ENCODE results near the gene BAZ2B. TPM values are rescaled to one million over a fixed set of nuclear protein-coding genes. Genes with fewer than 3 reads are reported as not detected.

BAZ2B gene
- total and polyA plus RNA-seq, 7 experiments from 2014 or later: 9.9 to 57.4 (median 15.3) TPM

- H3K27me3 ChIP-seq (ENCODE audit: control insufficient read depth in 2 of 2, insufficient read depth in 2 of 2, low read length in 2 of 2): no peaks in the 10 kb centered on the region
- no peak for ATAC-seq
- ChIA-PET CTCF (no interaction called here), POLR2A (no interaction called here)
- peaks cover 8 to 32% (median 26%) of the 10 kb centered on the region in 7 donors for H3K4me1 Mint-ChIP-seq
- no peaks in the 10 kb centered on the region for H3K9me3 ChIP-seq (ENCODE audit: control insufficient read depth in 2 of 3, low read length in 3 of 3)
- H3K27ac ChIP-seq (ENCODE audit: low read depth, low read length): no peak overlapping the region
- H3K4me1 ChIP-seq (ENCODE audit: control insufficient read depth in 2 of 2, insufficient read depth in 2 of 2, low read length in 2 of 2): peaks cover 0 to 7% of the 10 kb centered on the region in 2 donors
- no peak overlapping the region for H3K4me3 ChIP-seq (ENCODE audit: low read length)
- intact Hi-C loops (cut with micrococcal nuclease): loop anchor here in 1 of 2 donors (5.0 kb wide), 1 partner anchor 60 kb away; no protein-coding TSS in a partner anchor
- peak overlapping the region in 4 of 9 donors; percentile 1 to 24 (median 12) for H3K27ac Mint-ChIP-seq
- H3K4me3 Mint-ChIP-seq: peak overlapping the region in 3 of 10 donors; percentile 1 to 28 (median 4)
- peaks cover 0 to 5% (median 4%) of the 10 kb centered on the region in 5 donors for H3K36me3 Mint-ChIP-seq
- no peaks in the 10 kb centered on the region for H3K27me3 Mint-ChIP-seq
- no peaks in the 10 kb centered on the region for H3K36me3 ChIP-seq (ENCODE audit: control insufficient read depth in 2 of 3, insufficient read depth in 3 of 3, low read length in 3 of 3)
- H3K9me3 Mint-ChIP-seq: peaks cover 0 to 2% (median 0%) of the 10 kb centered on the region in 11 donors
- DNase-seq: no peak
Measured at GRCh38 chr2:159457589-159457988, 158.8 kb downstream of the BAZ2B start.

GRCh38 chr2:159456500-159457426, 159.6 kb downstream of the BAZ2B start:
- Histone ChIP-seq H3K4me3 (ENCODE audit: low read length) (no peak overlapping the region), H3K4me1 (ENCODE audit: control insufficient read depth in 2 of 2, insufficient read depth in 2 of 2, low read length in 2 of 2) (peaks cover 0 to 7% of the 10 kb centered on the region in 2 donors), H3K27ac (ENCODE audit: low read depth, low read length) (no peak overlapping the region), H3K9me3 (ENCODE audit: control insufficient read depth in 2 of 3, low read length in 3 of 3) (no peaks in the 10 kb centered on the region), H3K27me3 (ENCODE audit: control insufficient read depth in 2 of 2, insufficient read depth in 2 of 2, low read length in 2 of 2) (no peaks in the 10 kb centered on the region), H3K36me3 (ENCODE audit: control insufficient read depth in 2 of 3, insufficient read depth in 3 of 3, low read length in 3 of 3) (no peaks in the 10 kb centered on the region)
- peaks cover 0 to 2% (median 0%) of the 10 kb centered on the region in 11 donors for H3K9me3 Mint-ChIP-seq
- no peak overlapping the region for H3K27ac Mint-ChIP-seq
- DNase-seq (no peak), ATAC-seq (peak; percentile 40)
- POLR2A ChIA-PET: interaction anchor here (1.2 kb wide), 1 partner anchor 30 kb away, joined by 4 read pairs; no protein-coding TSS in a partner anchor
- H3K4me3 Mint-ChIP-seq: peak overlapping the region in 3 of 10 donors; percentile 15 to 31 (median 22)
- H3K27me3 Mint-ChIP-seq: no peaks in the 10 kb centered on the region
- CTCF ChIA-PET: no interaction called here
- peaks cover 8 to 32% (median 26%) of the 10 kb centered on the region in 7 donors for H3K4me1 Mint-ChIP-seq
- intact Hi-C loops (cut with micrococcal nuclease): loop anchor here in 1 of 2 donors (5.0 kb wide), 1 partner anchor 61 kb away; no protein-coding TSS in a partner anchor
- peaks cover 0 to 5% (median 4%) of the 10 kb centered on the region in 5 donors for H3K36me3 Mint-ChIP-seq

- CTCF ChIA-PET: no interaction called here
- Histone ChIP-seq H3K36me3 (ENCODE audit: control insufficient read depth in 2 of 3, insufficient read depth in 3 of 3, low read length in 3 of 3) (no peaks in the 10 kb centered on the region), H3K9me3 (ENCODE audit: control insufficient read depth in 2 of 3, low read length in 3 of 3) (no peaks in the 10 kb centered on the region), H3K27ac (ENCODE audit: low read depth, low read length) (no peak overlapping the region), H3K4me3 (ENCODE audit: low read length) (no peak overlapping the region), H3K4me1 (ENCODE audit: control insufficient read depth in 2 of 2, insufficient read depth in 2 of 2, low read length in 2 of 2) (peaks cover 0 to 7% of the 10 kb centered on the region in 2 donors), H3K27me3 (ENCODE audit: control insufficient read depth in 2 of 2, insufficient read depth in 2 of 2, low read length in 2 of 2) (no peaks in the 10 kb centered on the region)
- intact Hi-C loops (cut with micrococcal nuclease): loop anchor here in 1 of 2 donors (5.0 kb wide), 1 partner anchor 62 kb away; no protein-coding TSS in a partner anchor
- Mint-ChIP-seq H3K27me3 (no peaks in the 10 kb centered on the region), H3K4me3 (no peak overlapping the region), H3K36me3 (peaks cover 0 to 5% (median 4%) of the 10 kb centered on the region in 5 donors), H3K9me3 (peaks cover 0 to 2% (median 0%) of the 10 kb centered on the region in 11 donors), H3K27ac (no peak overlapping the region), H3K4me1 (peaks cover 8 to 32% (median 26%) of the 10 kb centered on the region in 7 donors)
- no peak for DNase-seq
- POLR2A ChIA-PET: interaction anchor here (1.2 kb wide), 1 partner anchor 28 kb away, joined by 4 read pairs; no protein-coding TSS in a partner anchor
- no peak for ATAC-seq
Measured at GRCh38 chr2:159455330-159455918, 160.9 kb downstream of the BAZ2B start.

- no peaks in the 10 kb centered on the region for H3K36me3 ChIP-seq (ENCODE audit: control insufficient read depth in 2 of 3, insufficient read depth in 3 of 3, low read length in 3 of 3)
- Mint-ChIP-seq H3K4me3 (no peak overlapping the region), H3K27ac (no peak overlapping the region), H3K27me3 (no peaks in the 10 kb centered on the region), H3K9me3 (peaks cover 0 to 2% (median 0%) of the 10 kb centered on the region in 11 donors), H3K36me3 (peaks cover 0 to 8% (median 4%) of the 10 kb centered on the region in 5 donors), H3K4me1 (peaks cover 8 to 32% (median 26%) of the 10 kb centered on the region in 7 donors)
- no peak overlapping the region for H3K4me3 ChIP-seq (ENCODE audit: low read length)
- H3K9me3 ChIP-seq (ENCODE audit: control insufficient read depth in 2 of 3, low read length in 3 of 3): no peaks in the 10 kb centered on the region
- no peak for DNase-seq
- H3K27ac ChIP-seq (ENCODE audit: low read depth, low read length): no peak overlapping the region
- no peaks in the 10 kb centered on the region for H3K27me3 ChIP-seq (ENCODE audit: control insufficient read depth in 2 of 2, insufficient read depth in 2 of 2, low read length in 2 of 2)
- CTCF ChIA-PET: no interaction called here
- no peak for ATAC-seq
- H3K4me1 ChIP-seq (ENCODE audit: control insufficient read depth in 2 of 2, insufficient read depth in 2 of 2, low read length in 2 of 2): peaks cover 0 to 7% of the 10 kb centered on the region in 2 donors
- POLR2A ChIA-PET: no interaction called here
- intact Hi-C loops (cut with micrococcal nuclease): no loop called here
Measured at GRCh38 chr2:159454185-159454584, 162.2 kb downstream of the BAZ2B start.

GRCh38 chr2:159450180-159450579, 166.2 kb downstream of the BAZ2B start:
- Histone ChIP-seq H3K4me1 (ENCODE audit: control insufficient read depth in 2 of 2, insufficient read depth in 2 of 2, low read length in 2 of 2) (no peaks in the 10 kb centered on the region), H3K36me3 (ENCODE audit: control insufficient read depth in 2 of 3, insufficient read depth in 3 of 3, low read length in 3 of 3) (peaks cover 0 to 8% (median 0%) of the 10 kb centered on the region in 3 experiments), H3K27me3 (ENCODE audit: control insufficient read depth in 2 of 2, insufficient read depth in 2 of 2, low read length in 2 of 2) (no peaks in the 10 kb centered on the region), H3K4me3 (ENCODE audit: low read length) (no peak overlapping the region), H3K9me3 (ENCODE audit: control insufficient read depth in 2 of 3, low read length in 3 of 3) (no peaks in the 10 kb centered on the region), H3K27ac (ENCODE audit: low read depth, low read length) (no peak overlapping the region)
- H3K9me3 Mint-ChIP-seq: peaks cover 0 to 14% (median 1%) of the 10 kb centered on the region in 11 donors
- ChIA-PET POLR2A (interaction anchor here (0.6 kb wide), 1 partner anchor 249 kb away, joined by 3 read pairs; no protein-coding TSS in a partner anchor), CTCF (no interaction called here)
- H3K27ac Mint-ChIP-seq: no peak overlapping the region
- peaks cover 0 to 4% (median under 1%) of the 10 kb centered on the region in 7 donors for H3K4me1 Mint-ChIP-seq
- no peaks in the 10 kb centered on the region for H3K27me3 Mint-ChIP-seq
- H3K4me3 Mint-ChIP-seq: no peak overlapping the region
- intact Hi-C loops (cut with micrococcal nuclease): no loop called here
- DNase-seq: no peak
- ATAC-seq: no peak
- H3K36me3 Mint-ChIP-seq: peaks cover 1 to 41% (median 34%) of the 10 kb centered on the region in 5 donors

GRCh38 chr2:159449504-159450124, 166.7 kb downstream of the BAZ2B start:
- H3K4me3 ChIP-seq (ENCODE audit: low read length): no peak overlapping the region
- peaks cover 0 to 13% (median 0%) of the 10 kb centered on the region in 3 experiments for H3K36me3 ChIP-seq (ENCODE audit: control insufficient read depth in 2 of 3, insufficient read depth in 3 of 3, low read length in 3 of 3)
- H3K9me3 ChIP-seq (ENCODE audit: control insufficient read depth in 2 of 3, low read length in 3 of 3): no peaks in the 10 kb centered on the region
- Mint-ChIP-seq H3K36me3 (peaks cover 1 to 46% (median 39%) of the 10 kb centered on the region in 5 donors), H3K4me1 (peaks cover 0 to 4% (median 0%) of the 10 kb centered on the region in 7 donors), H3K9me3 (peaks cover 0 to 14% (median 1%) of the 10 kb centered on the region in 11 donors), H3K4me3 (no peak overlapping the region), H3K27me3 (no peaks in the 10 kb centered on the region), H3K27ac (no peak overlapping the region)
- no peaks in the 10 kb centered on the region for H3K27me3 ChIP-seq (ENCODE audit: control insufficient read depth in 2 of 2, insufficient read depth in 2 of 2, low read length in 2 of 2)
- ATAC-seq (no peak), DNase-seq (no peak)
- intact Hi-C loops (cut with micrococcal nuclease): no loop called here
- CTCF ChIA-PET: no interaction called here
- H3K4me1 ChIP-seq (ENCODE audit: control insufficient read depth in 2 of 2, insufficient read depth in 2 of 2, low read length in 2 of 2): no peaks in the 10 kb centered on the region
- H3K27ac ChIP-seq (ENCODE audit: low read depth, low read length): no peak overlapping the region
- POLR2A ChIA-PET: no interaction called here

All from naive thymus-derived CD4-positive, alpha-beta T cell (primary cell).